ENCODE results near the gene ADRB2.

The ADRB2 gene

DNA sequence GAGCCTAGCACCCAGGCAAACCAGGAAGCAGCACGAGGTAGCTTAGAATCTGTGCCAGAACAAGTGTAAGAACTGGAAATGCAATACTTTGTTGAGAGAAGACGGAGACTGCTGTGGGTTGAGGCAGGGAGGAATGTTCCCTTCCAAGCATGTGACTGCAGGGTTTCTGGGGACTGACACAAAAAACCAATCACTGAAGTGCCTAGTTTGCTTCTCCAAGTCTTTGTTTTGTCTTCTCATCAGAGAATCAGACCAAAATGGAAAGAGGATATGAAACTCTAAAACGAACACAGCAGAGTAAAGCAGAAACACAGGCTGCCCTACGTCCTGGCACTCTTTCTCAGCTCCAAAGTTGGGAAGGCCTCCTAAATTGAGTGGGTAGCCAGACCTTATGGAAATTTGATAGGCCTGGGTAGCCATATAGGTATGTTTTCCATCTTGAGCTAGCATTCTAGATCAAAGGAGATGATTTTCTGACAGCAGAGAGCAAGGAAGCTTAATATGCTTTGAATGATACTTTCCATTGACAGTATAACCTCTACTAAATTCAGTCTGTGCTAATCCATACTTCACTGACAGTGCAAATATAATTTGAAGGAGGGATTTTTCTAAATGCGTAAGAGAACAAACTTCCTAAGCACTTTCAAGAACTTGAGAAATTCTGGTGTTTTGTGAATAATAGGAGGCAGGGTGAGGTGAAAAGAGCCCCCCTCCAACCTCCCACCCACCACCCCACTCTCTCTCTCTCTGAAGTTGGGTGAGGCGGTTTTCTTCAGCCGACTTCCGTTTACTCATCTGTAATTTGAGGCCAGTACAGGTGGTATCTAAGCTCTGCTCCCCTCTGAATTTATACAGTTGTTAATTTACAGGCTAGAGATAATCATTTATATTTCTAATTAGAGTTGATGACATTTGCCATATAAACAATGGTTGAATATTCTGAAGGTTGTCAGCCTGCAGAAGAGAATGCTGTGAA is 5.5 kb downstream of the ADRB2 start:
- no peak for DNase-seq

DNA sequence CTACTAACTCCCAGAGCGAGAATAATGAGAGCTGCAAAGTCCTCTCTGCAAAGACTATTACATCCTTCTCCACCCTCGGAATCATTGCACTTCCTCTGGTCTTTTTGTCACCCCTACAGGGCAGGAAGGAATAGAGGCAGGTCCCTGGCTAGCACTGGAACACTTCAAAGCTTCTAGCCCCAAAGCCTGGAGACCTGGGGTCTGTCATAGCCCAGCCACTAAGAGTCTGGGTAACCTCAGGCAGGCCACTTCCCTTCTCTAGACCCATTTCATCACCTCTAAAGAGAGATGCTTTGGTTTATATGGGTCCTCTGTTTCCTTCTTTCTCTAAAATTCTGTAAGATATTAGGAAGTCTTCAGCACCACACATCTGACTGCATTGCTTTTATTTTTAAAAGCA is 6.7 kb downstream of the ADRB2 start:
- DNase-seq = no peak

DNA sequence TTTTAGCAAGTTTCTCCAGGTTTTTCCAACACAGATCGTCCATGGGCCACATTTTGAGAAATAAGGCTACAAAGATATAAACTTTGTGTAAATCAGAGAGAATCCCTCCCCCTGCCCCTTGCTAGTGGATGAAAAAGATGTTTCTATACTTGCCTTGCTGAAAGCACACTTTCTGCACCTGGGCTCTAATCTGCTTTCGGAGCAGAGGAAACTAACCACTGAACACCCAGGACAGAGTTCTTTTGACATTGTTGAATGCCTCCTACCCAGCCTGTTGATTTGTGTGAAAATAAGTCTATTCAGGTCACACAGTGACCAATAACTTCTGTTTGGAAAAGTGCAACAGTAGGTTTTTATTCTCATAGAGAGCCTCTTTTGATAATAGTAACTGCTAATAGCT is 7.5 kb downstream of the ADRB2 start:
- no peak for DNase-seq

DNA sequence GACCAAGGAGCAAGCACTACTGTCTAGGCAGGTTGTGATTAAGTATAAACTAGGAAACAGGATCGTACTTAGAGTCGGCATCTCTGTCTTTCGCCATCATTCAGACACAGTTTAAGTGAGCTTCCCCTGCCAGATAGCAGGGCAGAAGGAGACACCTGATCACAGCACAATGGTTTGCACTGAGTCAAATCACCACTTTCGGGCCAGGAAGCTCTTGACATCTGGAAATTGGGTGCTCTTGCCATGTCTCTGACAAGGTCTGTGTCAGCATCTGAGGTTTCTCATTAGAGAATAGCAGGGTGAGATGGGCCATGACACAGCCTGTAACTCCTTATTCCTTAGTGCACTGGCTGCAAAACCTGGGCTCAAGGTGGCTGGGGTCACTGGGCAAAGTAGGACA is 8.3 kb downstream of the ADRB2 start:
- DNase-seq = no peak

DNA sequence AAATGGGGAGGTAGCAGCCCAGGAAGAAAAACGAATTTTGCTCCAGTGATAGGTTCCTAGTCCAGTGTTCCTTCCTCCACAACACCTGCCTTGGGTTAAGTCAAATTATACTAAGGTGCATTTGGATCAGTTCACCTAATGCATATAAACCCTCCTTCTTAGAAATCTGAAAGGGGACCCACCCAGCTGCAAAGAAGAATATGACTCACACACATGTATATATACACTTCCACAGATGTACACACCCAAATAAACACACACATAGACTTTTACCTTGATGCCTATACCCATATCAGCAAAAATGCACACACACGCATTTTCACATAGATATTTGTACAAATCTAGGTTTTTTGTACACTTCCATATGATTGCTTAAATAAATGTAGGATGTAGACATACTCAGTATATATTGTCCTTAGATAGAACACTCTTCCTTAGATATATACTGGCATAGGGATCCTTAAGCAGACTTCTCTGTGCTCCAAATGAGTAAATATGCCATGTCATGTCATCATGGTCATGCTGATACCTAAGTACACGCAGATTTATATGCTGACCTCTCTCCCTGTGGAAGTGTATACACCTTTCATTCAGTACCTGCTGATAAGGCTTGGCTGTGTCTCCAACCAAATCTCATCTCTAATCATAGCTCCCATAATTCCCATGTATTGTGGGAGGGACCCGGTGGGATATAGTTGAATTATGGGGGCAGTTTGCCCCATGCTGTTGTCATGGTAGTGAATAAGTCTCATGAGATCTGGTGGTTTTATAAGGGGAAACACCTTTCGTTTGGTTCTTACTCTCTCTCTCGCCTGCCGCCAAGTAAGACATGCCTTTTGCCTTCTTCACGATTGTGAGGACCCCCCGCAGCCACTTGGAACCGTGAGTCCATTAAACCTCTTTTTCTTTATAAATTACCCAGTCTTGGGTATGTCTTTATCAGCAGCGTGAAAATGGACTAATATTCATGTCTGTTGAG is 10.2 kb downstream of the ADRB2 start:
- DNase-seq = no peak

DNA sequence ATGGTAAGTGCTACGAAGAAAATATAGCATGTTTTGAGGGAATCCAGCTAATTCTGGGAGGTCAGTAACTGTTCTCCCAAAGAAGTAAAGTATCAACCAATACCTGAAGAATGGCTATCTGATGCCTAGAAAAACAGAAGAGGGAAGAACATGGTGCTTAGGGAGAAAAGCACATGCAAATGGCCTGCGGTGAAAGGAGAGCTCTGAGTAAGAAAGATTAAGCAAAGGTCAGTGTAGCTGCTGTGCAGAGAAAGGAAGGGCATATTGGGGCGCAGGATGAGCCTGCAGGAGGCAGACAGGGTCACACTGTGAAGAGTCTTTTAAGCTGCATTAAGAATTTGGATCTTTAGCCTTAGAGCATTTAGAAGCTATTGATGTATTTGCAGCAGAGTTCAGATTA is 11.0 kb downstream of the ADRB2 start:
- DNase-seq = no peak

DNA sequence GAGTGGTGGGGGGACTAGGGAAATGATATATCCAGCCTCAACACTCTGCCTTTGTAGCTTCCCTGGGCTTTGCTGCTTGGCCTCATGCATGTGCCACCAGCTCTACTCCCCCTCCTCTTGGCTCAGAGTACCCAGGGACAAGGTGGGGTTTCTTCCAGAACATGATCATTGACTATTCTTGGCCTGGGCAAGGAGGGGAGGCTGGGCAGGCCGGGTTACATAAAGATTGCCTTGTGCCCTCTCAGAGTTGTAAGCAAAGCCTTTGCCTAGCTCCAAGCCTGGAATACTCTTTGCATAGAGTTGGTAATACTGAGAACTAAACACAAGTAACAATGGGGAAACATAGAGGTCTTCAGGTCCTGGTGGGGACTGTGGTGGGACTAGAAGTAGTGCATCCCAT is 11.9 kb downstream of the ADRB2 start:
- DNase-seq = no peak

DNA sequence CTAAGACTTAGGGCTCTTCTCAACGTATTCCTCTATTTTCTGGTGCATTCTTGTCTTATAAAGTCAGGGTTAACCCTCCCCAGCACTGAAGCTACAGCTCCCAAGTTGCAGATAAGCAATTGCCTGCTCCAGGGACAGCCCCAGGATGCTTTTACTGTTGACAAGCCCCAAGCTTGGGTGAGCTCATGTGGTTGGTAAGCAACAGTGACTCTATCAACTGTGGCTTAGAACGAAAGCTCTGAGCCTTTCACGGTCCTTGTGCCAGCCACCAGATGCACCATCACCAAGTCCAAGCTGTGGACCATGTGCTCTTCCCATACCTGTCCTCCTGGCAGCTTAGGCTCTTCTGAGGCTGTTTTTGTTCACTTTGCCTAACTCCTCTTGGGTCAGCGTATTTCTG is 13.5 kb downstream of the ADRB2 start:
- no peak for DNase-seq

DNA sequence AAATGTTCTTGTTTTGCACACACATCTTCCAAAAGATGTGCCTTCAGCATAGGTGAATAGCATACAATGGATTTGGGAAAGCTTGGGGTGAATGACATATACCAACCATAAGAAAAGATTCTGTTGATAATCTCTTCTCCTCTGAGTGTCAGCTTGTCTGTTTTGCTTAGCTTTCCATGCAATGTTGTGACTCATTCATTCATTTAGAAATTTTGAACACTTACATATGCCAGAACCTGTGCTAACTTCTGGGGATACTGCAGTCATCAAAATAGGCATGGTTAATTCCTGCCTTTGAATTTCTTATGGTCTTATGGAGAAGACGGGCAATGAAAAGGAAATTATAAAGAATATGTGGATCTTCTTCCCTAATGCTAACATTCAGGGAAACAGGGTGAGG is 14.1 kb downstream of the ADRB2 start:
- no peak for DNase-seq

DNA sequence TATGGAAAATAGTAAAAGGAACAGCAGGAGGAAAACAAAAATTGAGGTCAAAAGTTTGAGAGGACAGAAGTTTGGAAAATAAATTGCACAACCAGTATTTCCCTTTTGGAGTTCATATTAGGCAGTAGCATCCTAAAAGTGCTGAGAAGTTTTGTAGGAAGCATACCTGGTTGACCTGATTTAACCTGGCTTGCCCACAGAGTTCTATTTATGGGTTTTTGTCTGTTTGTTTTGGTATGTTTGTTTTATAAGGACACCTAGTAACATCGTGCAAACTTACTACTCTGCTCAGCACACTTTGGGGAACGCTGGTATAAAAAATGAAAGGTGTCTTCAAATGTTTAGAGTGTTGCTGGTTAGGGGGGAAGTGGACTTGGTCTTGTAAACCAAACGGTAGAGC is 15.1 kb downstream of the ADRB2 start:
- no peak for DNase-seq

DNA sequence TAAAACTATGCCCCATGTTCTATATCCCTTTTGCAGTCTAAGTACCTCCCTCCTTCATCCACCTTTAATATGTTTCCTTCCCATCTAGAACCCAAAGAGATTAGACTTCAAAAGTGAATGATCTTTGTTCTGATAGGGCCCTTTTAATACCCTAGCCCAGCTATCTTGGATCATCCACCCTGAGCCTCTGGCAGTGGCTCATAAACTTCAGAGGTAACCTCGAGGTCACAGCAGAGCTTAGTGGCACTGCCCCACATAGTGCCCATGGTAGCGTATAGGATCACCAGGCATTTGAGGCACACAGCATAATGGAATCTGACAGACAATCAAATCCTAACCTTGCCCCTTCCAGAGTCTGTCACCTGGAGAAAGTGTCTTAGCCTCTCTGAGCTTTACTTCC is 15.8 kb downstream of the ADRB2 start:
- DNase-seq = no peak

DNA sequence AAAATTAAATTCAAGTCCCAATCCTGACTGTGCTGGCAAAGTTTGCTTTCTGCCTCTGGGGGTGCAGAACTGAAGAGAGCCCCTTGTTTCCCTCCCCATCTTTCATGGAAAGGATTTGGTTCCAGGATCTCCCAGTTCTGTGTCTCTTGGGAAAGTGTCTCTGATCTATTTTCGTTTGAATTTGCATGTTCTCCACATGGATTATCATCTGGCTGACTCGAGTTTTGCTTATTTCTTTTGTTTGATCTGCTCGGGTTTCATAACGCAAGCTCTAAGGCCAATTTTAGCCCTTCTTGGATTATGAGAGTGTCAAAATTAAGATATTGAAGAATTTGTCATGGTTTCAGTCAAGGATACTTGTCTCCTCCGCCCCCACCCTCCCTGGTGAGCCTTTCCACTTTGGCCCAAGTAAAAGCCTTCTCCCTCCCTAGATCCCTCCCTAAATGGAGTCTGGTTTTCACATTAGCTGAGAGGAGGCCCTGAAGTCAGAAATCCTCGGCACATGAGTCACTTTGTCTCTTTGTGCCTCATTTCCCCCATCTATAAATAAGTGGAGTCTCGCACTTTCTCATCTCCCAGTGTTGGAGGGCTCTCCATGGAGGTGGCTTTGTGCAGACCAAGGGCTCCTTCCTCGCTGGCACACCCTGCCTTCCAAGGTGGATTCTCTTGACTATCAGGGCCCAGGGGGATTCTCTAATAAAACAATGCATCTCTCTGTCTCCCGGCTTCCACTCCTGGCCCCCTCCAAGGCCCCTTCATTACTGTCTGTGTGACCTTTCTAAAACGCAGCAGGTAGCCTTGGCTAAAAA is 17.3 kb downstream of the ADRB2 start:
- DNase-seq = no peak

DNA sequence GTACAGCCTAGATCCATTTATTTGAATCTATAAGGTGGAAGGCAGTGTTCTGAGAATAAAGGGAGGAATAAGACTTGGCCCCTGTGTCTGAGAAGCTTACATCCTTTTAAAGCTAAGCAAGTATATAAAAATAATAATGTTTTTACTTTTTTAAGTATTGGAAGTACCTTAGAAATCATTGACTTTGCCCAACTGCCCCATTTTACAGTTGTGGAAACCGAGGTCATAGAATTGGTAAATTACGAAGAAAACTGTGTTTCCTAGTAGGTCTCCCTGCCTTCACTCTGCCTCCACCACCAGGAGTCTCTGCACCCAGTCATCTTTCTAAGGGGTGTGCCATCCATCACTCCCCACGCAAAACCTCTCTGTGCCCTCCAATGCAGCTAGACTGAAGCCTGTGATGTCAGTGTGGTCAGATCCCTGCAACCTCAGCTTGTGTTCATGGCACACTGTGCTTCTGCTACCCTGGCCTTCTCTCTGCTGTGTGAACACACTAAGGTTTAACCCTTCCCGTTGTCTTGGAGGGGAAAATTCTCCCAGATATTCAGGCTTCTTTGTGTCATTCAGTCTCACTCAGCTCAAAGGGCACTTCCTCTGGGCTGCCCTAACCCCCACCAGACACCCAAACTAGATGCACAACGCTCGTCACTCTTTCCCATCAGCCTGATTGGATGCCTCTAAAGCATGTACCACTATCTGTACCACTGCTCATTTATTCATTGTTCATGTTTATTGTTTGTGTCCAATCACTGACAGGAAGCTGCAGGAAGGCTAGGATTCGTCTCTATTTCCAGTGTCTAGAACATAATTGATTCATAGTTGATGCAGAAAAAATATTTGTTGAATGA is 18.2 kb downstream of the ADRB2 start:
- DNase-seq = no peak

DNA sequence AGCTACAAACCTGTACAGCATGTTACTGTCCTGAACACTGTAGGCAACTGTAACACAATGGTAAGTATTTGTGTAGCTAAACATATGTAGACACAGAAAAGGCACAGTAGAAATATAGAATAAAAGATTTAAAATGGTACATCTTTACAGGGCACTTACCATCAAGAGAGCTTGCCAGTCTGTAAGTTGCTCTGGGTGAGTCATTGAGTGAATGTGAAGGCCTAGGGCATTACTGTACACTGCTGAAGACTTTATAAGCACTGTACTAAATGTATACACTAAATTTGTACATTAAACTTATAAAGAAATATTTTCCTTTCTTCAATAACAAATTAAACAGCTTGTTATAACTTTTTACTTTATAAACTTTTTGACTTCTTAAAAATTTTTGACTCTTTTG is 20.5 kb downstream of the ADRB2 start:
- DNase-seq = no peak

DNA sequence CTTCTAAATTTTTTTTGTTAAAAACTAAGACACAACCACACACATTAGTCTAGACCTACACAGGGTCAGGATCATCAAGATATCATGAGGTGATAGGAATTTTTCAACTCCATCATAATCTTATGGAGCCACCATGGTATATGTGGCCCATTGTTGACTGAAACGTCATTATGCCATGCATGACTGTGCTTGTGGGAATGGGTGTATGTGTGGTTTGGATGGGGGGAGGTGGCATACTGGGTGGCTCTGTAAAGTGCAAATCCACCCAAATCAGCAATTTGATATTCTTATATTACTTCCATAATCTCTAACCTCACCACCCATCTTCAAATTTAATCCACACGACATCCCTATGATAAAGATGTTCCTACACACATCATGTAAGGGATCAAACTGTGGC is 21.0 kb downstream of the ADRB2 start:
- DNase-seq = no peak

DNA sequence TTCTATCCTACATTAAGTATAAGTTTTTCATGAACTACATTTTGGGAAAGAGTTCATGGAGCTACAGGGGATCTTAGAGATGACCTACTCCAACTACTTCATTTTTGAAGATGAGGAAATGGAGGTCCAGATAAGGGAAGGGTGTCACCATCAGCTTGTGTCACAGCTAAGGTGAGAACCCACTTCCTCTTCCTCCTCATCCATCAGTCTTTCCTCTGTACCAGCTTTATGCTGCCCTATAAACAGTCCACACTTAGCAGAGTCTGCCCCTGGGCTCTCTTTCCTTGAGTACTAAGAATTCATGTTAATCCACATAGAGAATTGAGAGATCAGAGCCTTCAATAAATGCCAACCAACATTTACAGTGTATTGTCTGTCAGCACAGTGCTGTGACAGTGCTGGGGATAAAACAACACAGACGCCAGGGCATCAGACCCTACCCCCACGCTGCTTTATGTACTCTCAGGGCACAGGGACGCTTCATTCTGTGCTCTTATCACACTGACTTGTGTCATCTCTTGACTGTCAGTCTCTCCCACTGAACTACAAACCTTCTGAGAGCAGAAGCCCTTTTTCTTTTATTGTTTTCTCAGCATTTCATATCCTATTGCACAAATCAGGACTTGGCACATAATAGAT is 22.1 kb downstream of the ADRB2 start:
- DNase-seq = no peak

DNA sequence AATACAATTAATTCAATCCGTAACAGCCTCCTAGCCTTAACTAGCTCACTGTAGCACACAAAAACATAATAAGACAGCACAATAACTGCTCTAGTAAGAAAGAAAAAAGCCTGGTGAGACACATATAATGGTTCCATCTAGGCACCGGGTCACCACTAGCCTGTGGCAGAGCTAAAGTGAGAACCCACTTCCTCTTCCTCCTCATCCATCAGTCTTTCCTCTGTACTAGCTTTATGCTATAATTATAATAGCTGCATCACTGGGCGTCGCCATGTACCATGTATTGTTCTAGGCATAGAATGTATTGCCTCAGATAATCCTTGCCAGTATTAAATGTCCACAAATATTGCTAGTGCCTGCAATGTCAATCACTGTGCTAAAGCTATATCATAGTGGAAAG is 23.1 kb downstream of the ADRB2 start:
- no peak for DNase-seq

DNA sequence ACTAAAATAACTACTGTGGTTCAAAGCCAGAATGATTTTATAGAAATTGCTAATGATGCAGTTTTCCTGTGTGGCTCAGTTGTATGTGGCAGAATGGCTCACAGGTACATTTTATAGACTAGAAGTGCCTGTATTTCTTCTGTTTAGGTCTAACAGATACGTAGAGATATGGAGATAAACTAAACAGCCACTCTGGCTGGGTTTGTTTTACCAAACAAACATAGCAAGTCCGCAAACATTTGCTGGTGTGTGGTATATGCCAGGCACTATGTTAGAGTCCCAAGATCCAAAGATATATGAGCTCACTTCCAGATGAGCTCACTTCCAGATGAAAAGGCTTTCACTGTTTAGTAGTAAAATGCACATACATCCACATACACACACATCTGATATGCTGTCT is 24.4 kb downstream of the ADRB2 start:
- no peak for DNase-seq

DNA sequence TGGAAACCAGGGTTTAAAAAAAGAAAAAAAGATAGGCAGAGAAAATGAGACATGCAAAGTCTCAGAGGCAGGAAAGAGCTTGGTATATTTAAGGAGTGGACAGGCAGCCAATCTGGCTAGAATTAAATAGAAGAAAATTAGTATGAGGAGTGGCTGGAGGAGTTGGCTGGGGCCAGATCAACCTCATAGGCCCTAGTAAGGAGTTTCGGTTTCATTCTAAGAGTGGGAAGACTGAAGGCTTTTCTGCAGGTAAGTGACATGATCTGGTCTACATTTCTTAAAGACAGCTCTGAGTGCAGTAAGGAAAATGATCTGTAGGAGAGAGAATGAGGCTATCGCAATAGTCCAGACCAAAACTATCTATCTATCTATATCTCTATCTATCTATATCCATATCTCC is 27.5 kb downstream of the ADRB2 start:
- no peak for DNase-seq

DNA sequence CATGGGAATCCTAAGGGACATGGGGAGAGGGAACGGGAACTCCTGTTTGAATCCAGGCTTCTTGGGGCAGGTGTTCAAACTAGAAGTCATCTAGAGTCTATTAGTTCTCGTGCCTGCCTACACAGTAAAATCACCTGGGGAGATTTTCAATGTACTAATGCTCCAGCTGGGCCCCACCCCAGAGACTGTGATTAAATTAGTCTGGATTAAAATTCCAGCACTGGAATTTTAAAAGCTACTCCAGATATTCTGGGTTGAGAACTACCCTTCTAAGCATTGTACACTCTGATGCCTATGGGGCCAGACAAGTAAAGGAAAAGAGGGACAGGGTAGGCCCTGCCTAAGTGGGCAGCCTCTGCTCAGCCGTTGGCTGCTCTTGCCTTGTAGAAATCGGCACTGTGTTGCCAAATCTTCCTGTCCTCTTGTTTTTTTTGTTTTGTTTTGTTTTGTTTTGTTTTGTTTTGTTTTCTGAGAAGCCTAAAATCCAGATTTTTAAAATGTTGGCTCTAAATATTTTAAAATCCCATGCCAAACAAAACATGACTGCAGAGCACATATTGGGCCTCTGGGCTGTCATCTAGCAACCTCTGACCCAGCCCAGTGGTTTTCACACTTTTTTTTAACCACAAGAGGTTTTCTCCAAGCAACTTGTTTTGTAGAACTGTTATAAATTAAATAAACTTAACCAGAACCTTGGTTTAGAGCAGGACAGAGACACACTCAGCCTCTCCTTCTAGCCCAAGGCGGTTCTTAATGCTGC is 29.0 kb downstream of the ADRB2 start:
- no peak for DNase-seq

DNA sequence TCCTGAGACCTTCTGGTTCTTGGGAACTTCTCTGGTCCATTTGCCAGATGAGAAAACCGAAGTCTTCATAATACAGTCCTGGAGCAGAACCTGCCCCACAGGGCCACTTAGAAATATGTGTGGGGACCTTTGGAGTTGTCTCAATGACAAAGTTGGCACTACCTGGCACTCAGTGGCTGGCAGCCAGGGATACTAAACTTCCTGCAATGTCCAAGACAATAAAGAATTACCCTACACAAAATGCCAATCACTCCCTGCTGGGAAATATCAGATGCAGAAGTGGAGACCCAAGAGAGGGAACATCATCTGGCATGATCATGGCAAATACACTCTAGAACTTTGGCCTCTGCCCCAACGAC is 29.6 kb downstream of the ADRB2 start:
- no peak for DNase-seq

All from activated CD4-positive, alpha-beta T cell treated with anti-CD3 and anti-CD28 coated beads for 48 hours (primary cell).